HepG2 (cell line): ENCODE data around the gene CLEC20A. TPM values are rescaled to one million over a fixed set of nuclear protein-coding genes. Genes with fewer than 3 reads are reported as not detected.

Experiments
- CEBPG ChIP-seq: IDR thresholded peaks from 2 replicates; pipeline ENCODE4 v1.6.1; 2016
- CHCHD3 ChIP-seq: sonication (generic); formaldehyde crosslinking; IDR thresholded peaks from 2 replicates; pipeline ENCODE4 v1.8.0; 2022; ENCODE audit warnings: mild to moderate bottlenecking, missing genetic modification reagents, moderate library complexity
- DR1 ChIP-seq: sonication (generic); formaldehyde crosslinking; IDR thresholded peaks from 2 replicates; pipeline ENCODE4 v1.8.0; 2021; ENCODE audit warnings: mild to moderate bottlenecking, missing genetic modification reagents, inconsistent platforms
- FOXP4 ChIP-seq: sonication (generic); formaldehyde crosslinking; IDR thresholded peaks from 2 replicates; pipeline ENCODE4 v1.4.0; 2020; ENCODE audit warnings: missing genetic modification reagents
- HNF4A ChIP-seq: sonication (generic); formaldehyde crosslinking; IDR thresholded peaks from 2 replicates; pipeline ENCODE4 v1.4.0; 2020; ENCODE audit warnings: missing genetic modification reagents
- HNF4G ChIP-seq, 2 experiments: sonication (generic) in 1 of 2; formaldehyde crosslinking in 1 of 2; IDR thresholded peaks; 2 replicates each; pipeline versions ENCODE4 v1.4.0 to v1.6.1; 2011 to 2020; ENCODE audit warnings: borderline replicate concordance in 2 of 2, low read depth in 2 of 2, mild to moderate bottlenecking in 2 of 2, low read length in 1 of 2, missing genetic modification reagents in 1 of 2, moderate library complexity in 1 of 2
- HOXA7 ChIP-seq: sonication (generic); formaldehyde crosslinking; IDR thresholded peaks from 2 replicates; pipeline ENCODE4 v1.8.1; 2022; ENCODE audit warnings: mild to moderate bottlenecking, missing genetic modification reagents, moderate library complexity
- HOXD1 ChIP-seq: sonication (generic); formaldehyde crosslinking; IDR thresholded peaks from 2 replicates; pipeline ENCODE4 v1.5.0; 2020; ENCODE audit warnings: missing genetic modification reagents
- ISL2 ChIP-seq: sonication (generic); formaldehyde crosslinking; IDR thresholded peaks from 2 replicates; pipeline ENCODE4 v1.5.0; 2020; ENCODE audit warnings: missing genetic modification reagents
- KDM3A ChIP-seq: IDR thresholded peaks from 2 replicates; pipeline ENCODE4 v1.6.1; 2018; ENCODE audit warnings: low read depth, missing compliant biosample characterization
- NFKB2 ChIP-seq: sonication (generic); formaldehyde crosslinking; IDR thresholded peaks from 2 replicates; pipeline ENCODE4 v1.4.0; 2020; ENCODE audit warnings: missing genetic modification reagents, borderline replicate concordance
- NR2F6 ChIP-seq, 2 experiments: IDR thresholded peaks; 2 replicates each; pipeline ENCODE4 v1.6.1; 2016; ENCODE audit warnings: antibody characterized with exemption in 1 of 2, mild to moderate bottlenecking in 1 of 2
- POGZ ChIP-seq: sonication (generic); formaldehyde crosslinking; IDR thresholded peaks from 2 replicates; pipeline ENCODE4 v1.4.0; 2020; ENCODE audit warnings: mild to moderate bottlenecking, missing genetic modification reagents
- TRIM24 ChIP-seq: sonication (generic); formaldehyde crosslinking; IDR thresholded peaks from 2 replicates; pipeline ENCODE4 v1.8.0; 2022; ENCODE audit warnings: mild to moderate bottlenecking, missing genetic modification reagents
- ZFP91 ChIP-seq: sonication (generic); formaldehyde crosslinking; IDR thresholded peaks from 2 replicates; pipeline ENCODE4 v1.9.0; 2022; ENCODE audit warnings: missing genetic modification reagents, mild to moderate bottlenecking, borderline replicate concordance
- ZNF430 ChIP-seq: sonication (generic); formaldehyde crosslinking; IDR thresholded peaks from 2 replicates; pipeline ENCODE4 v1.9.0; 2021; ENCODE audit warnings: mild to moderate bottlenecking, missing genetic modification reagents
- ZNF432 ChIP-seq: sonication (generic); formaldehyde crosslinking; IDR thresholded peaks from 2 replicates; pipeline ENCODE4 v1.5.0; 2020; ENCODE audit warnings: missing genetic modification reagents, mild to moderate bottlenecking, borderline replicate concordance
- ZNF605 ChIP-seq: sonication (generic); formaldehyde crosslinking; IDR thresholded peaks from 2 replicates; pipeline ENCODE4 v1.8.0; 2022; ENCODE audit warnings: mild to moderate bottlenecking, missing genetic modification reagents
- ZNF687 ChIP-seq: sonication (generic); formaldehyde crosslinking; IDR thresholded peaks from 2 replicates; pipeline ENCODE4 v1.5.1; 2020; ENCODE audit warnings: mild to moderate bottlenecking, missing genetic modification reagents, moderate library complexity
- ZSCAN25 ChIP-seq: sonication (generic); formaldehyde crosslinking; IDR thresholded peaks from 2 replicates; pipeline ENCODE4 v1.8.0; 2022; ENCODE audit warnings: mild to moderate bottlenecking, missing genetic modification reagents
- polyA plus RNA-seq, 8 experiments: library from polyadenylated mRNA; depleted of rRNA in 3 of 8; stranded (reverse) in 7 of 8; unstranded in 1 of 8; fragments of >200 nt; fragmentation: Illumina TruSeq in 4 of 8; extraction: Trizol in 4 of 8; gene quantifications; 2 replicates each; pipeline versions ENCODE4 v1.2.1 to v1.2.3, GENCODE V29; 2011 to 2016; ENCODE audit warnings: low read depth in 4 of 8, missing spikeins in 1 of 8, mixed read lengths in 1 of 8; ENCODE audit not compliant: insufficient read depth in 1 of 8
- total RNA-seq, 5 experiments: library from RNA; depleted of rRNA; stranded (reverse); fragments of >200 nt; fragmentation: Illumina TruSeq; extraction: Trizol; gene quantifications; 2 replicates each; pipeline ENCODE4 v1.2.3, GENCODE V29; 2016; ENCODE audit warnings: low read depth in 1 of 5

Gene CLEC20A
- total and polyA plus RNA-seq, 2 of the 13 experiments (the other 11 are each of a cell fraction or from before 2014, with no cell fraction given): not detected

- TF ChIP-seq FOXP4 (CRISPR knock-in tag) (0 out of 2 replicates have a peak, but pooled peaks have one; percentile 10), ZNF432 (no peak), ISL2 (0 out of 2 replicates have a peak, but pooled peaks have one; percentile 28), POGZ (CRISPR knock-in tag) (peak; percentile 38; the same call in 1 of the 2 replicates), HOXD1 (CRISPR knock-in tag) (no peak), CHCHD3 (CRISPR knock-in tag) (no peak), HNF4A (CRISPR knock-in tag) (peak; percentile 75), ZFP91 (CRISPR knock-in tag) (peak; percentile 65), NR2F6 (IDR thresholded peaks at IDR 0.05) (no peak), NR2F6 (CRISPR knock-in tag; IDR thresholded peaks at IDR 0.05) (0 out of 2 replicates have a peak, but pooled peaks have one; percentile 23), DR1 (CRISPR knock-in tag) (0 out of 2 replicates have a peak, but pooled peaks have one; percentile 29), NFKB2 (CRISPR knock-in tag) (0 out of 2 replicates have a peak, but pooled peaks have one; percentile 17), ZNF430 (CRISPR knock-in tag) (0 out of 2 replicates have a peak, but pooled peaks have one; percentile 16), KDM3A (no peak), TRIM24 (CRISPR knock-in tag) (0 out of 2 replicates have a peak, but pooled peaks have one; percentile 48), ZNF687 (peak; percentile 79), HOXA7 (CRISPR knock-in tag) (no peak), CEBPG (CRISPR knock-in tag) (peak; percentile 86), HNF4G (IDR thresholded peaks at IDR 0.05; ENCODE audit: borderline replicate concordance, low read depth, low read length) (peak; percentile 69; the same call in 1 of the 2 replicates), HNF4G (CRISPR knock-in tag; IDR thresholded peaks at IDR 0.05; ENCODE audit: borderline replicate concordance, low read depth) (no peak), ZNF605 (CRISPR knock-in tag) (peak; percentile 38; the same call in 1 of the 2 replicates), ZSCAN25 (CRISPR knock-in tag) (no peak)
Measured at GRCh38 chr1:178537382-178538090, 40.8 kb upstream of the CLEC20A start (continued).
